ENCODE results near the gene ZNF785. TPM values are rescaled to one million over a fixed set of nuclear protein-coding genes. Genes with fewer than 3 reads are reported as not detected.
A peak's percentile ranks its signal among the peaks of the same experiment; 100 is the strongest.

Gene ZNF785
- total and polyA plus RNA-seq, 2 of the 13 experiments (the other 11 are each of a cell fraction or from before 2014, with no cell fraction given): 0.01 TPM; not detected in 1

GRCh38 chr16:30571445-30572322, 13.8 kb downstream of the ZNF785 start, which contains the start of gene ZNF688 (continued):
- TF ChIP-seq AKNA (CRISPR knock-in tag; IDR thresholded peaks at IDR 0.05; ENCODE audit: borderline replicate concordance) (no peak), ZNF160 (CRISPR knock-in tag; IDR thresholded peaks at IDR 0.05) (peak; percentile 31; the same call in 1 of the 2 replicates), ZNF75D (CRISPR knock-in tag; IDR thresholded peaks at IDR 0.05; ENCODE audit: borderline replicate concordance) (no peak), SNAPC5 (CRISPR knock-in tag; IDR thresholded peaks at IDR 0.05; ENCODE audit: borderline replicate concordance) (no peak), ZMAT5 (CRISPR knock-in tag; IDR thresholded peaks at IDR 0.05; ENCODE audit: borderline replicate concordance, low read depth) (no peak), ZNF251 (CRISPR knock-in tag; IDR thresholded peaks at IDR 0.05) (no peak), HNRNPL (IDR thresholded peaks at IDR 0.05; ENCODE audit: low read depth, low read length) (peak; percentile 74; the same call in 1 of the 2 replicates), E2F2 (CRISPR knock-in tag; IDR thresholded peaks at IDR 0.05; ENCODE audit: borderline replicate concordance) (no peak), TCF12 (IDR thresholded peaks at IDR 0.05) (no peak), TCF12 (CRISPR knock-in tag; IDR thresholded peaks at IDR 0.05) (peak; percentile 48; the same call in 1 of the 2 replicates), SAP130 (CRISPR knock-in tag; IDR thresholded peaks at IDR 0.05; ENCODE audit: low read depth) (peak; percentile 100), ZNF572 (CRISPR knock-in tag; IDR thresholded peaks at IDR 0.05) (no peak), SP1 (IDR thresholded peaks at IDR 0.05) (no peak), SP1 (CRISPR knock-in tag; IDR thresholded peaks at IDR 0.05) (peak; percentile 13; the same call in 1 of the 2 replicates), ZNF549 (CRISPR knock-in tag; IDR thresholded peaks at IDR 0.05) (0 out of 2 replicates have a peak, but pooled peaks have one; percentile 19), NFRKB (IDR thresholded peaks at IDR 0.05) (peak; percentile 83), IRF2 (CRISPR knock-in tag; IDR thresholded peaks at IDR 0.05) (peak; percentile 16; the same call in 1 of the 2 replicates), ZNF720 (CRISPR knock-in tag; IDR thresholded peaks at IDR 0.05) (no peak), ZSCAN31 (CRISPR knock-in tag; IDR thresholded peaks at IDR 0.05; ENCODE audit: low read depth) (peak; percentile 88), ZEB1 (IDR thresholded peaks at IDR 0.05; ENCODE audit: insufficient replicate concordance, low read depth) (peak; percentile 33), ZNF20 (CRISPR knock-in tag; IDR thresholded peaks at IDR 0.05) (no peak), SATB2 (CRISPR knock-in tag; IDR thresholded peaks at IDR 0.05) (no peak; the same call in 1 of the 2 replicates), MIER2 (CRISPR knock-in tag; IDR thresholded peaks at IDR 0.05) (no peak), MAZ (IDR thresholded peaks at IDR 0.05; ENCODE audit: borderline replicate concordance, low read depth, low read length) (peak; percentile 43; the same call in 1 of the 2 replicates), MAZ (CRISPR knock-in tag; IDR thresholded peaks at IDR 0.05; ENCODE audit: low read depth) (peak; percentile 87)
